Calu3 (cell line): ENCODE data around the gene TWF2. TPM values are rescaled to one million over a fixed set of nuclear protein-coding genes. Genes with fewer than 3 reads are reported as not detected.

Experiments
- BruUV-seq: library from RNA; stranded (reverse); fragments of 400-500 nt; replicated peaks from 2 replicates; lab custom pipeline; 2021; lab: Mats Ljungman, UMichigan
- CTCF ChIA-PET: fragments of 300-600 bp; sonication (Branson Sonifier 250); formaldehyde crosslinking; loops from one replicate; lab custom pipeline; 2022; ENCODE audit warnings: antibody characterized with exemption; lab: Charles Lee
- DNase-seq: peaks from one replicate; pipeline ENCODE4 v3.0.0; 2022
- H3K27ac Mint-ChIP-seq: one replicate; pipeline ENCODE4 v1.8.0; 2022; ENCODE audit warnings: mixed read lengths; ENCODE audit not compliant: unreplicated experiment
- H3K27me3 Mint-ChIP-seq: one replicate; pipeline ENCODE4 v1.8.0; 2022; ENCODE audit warnings: mixed read lengths; ENCODE audit not compliant: unreplicated experiment
- H3K36me3 Mint-ChIP-seq: one replicate; pipeline ENCODE4 v1.8.0; 2022; ENCODE audit warnings: mild to moderate bottlenecking, moderate library complexity, mixed read lengths; ENCODE audit not compliant: insufficient read depth, unreplicated experiment
- H3K4me1 Mint-ChIP-seq: one replicate; pipeline ENCODE4 v1.8.0; 2022; ENCODE audit warnings: mild to moderate bottlenecking, low read depth, mixed read lengths; ENCODE audit not compliant: unreplicated experiment
- H3K4me3 Mint-ChIP-seq: one replicate; pipeline ENCODE4 v1.8.0; 2022; ENCODE audit warnings: mild to moderate bottlenecking, low read depth, moderate library complexity, mixed read lengths; ENCODE audit not compliant: unreplicated experiment
- H3K9me3 Mint-ChIP-seq: one replicate; pipeline ENCODE4 v1.8.0; 2022; ENCODE audit warnings: low read depth, mixed read lengths; ENCODE audit not compliant: unreplicated experiment
- intact Hi-C: fragments of 100-400 bp; cut with micrococcal nuclease; formaldehyde crosslinking; loops from one replicate; pipeline ENCODE4 v1.10.0; 2022; ENCODE audit not compliant: unreplicated experiment
- total RNA-seq: library from RNA; stranded (reverse); gene quantifications from 2 replicates; pipeline ENCODE4 v1.2.3, GENCODE V29; 2022
- TF ChIP-seq, protein P1 (sequence below): fragments of 200-600 bp; IDR thresholded peaks from one replicate; pipeline ENCODE4 v1.8.0; 2022; ENCODE audit warnings: antibody characterized with exemption; ENCODE audit not compliant: unreplicated experiment

Gene TWF2
- total RNA-seq, 1 experiment from 2014 or later = 49.1 TPM

DNA sequence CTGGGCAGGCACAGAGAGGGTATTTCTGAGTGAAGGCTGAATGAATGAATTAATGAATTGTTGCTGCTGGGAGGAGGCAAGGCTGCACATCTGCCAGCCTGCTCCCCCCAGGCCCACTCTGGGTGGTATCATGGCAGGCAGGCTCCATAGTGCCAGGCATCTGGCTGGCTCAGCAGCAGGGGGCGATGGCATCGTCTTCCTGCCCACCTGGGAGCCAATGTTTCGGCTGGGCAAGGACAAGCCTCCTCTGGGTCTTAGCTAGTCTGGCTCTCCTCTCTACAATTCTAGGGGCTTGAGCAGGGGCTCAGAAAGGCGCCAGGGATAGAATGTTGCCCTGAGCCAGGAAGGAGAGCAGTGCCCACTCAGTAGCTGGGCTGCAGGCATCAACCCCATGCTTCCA is 11.8 kb downstream of the TWF2 start:
- Mint-ChIP-seq H3K36me3 (peaks cover 21% of the 10 kb centered on the region), H3K9me3 (no peaks in the 10 kb centered on the region), H3K4me1 (no peaks in the 10 kb centered on the region), H3K4me3 (no peak overlapping the region), H3K27me3 (no peaks in the 10 kb centered on the region), H3K27ac (no peak overlapping the region)
- no TSS peak for BruUV-seq
- TF ChIP-seq, protein P1, sequence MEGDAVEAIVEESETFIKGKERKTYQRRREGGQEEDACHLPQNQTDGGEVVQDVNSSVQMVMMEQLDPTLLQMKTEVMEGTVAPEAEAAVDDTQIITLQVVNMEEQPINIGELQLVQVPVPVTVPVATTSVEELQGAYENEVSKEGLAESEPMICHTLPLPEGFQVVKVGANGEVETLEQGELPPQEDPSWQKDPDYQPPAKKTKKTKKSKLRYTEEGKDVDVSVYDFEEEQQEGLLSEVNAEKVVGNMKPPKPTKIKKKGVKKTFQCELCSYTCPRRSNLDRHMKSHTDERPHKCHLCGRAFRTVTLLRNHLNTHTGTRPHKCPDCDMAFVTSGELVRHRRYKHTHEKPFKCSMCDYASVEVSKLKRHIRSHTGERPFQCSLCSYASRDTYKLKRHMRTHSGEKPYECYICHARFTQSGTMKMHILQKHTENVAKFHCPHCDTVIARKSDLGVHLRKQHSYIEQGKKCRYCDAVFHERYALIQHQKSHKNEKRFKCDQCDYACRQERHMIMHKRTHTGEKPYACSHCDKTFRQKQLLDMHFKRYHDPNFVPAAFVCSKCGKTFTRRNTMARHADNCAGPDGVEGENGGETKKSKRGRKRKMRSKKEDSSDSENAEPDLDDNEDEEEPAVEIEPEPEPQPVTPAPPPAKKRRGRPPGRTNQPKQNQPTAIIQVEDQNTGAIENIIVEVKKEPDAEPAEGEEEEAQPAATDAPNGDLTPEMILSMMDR = no peak
- no peak for DNase-seq
- intact Hi-C loops = no loop called here
- CTCF ChIA-PET = no interaction called here

DNA sequence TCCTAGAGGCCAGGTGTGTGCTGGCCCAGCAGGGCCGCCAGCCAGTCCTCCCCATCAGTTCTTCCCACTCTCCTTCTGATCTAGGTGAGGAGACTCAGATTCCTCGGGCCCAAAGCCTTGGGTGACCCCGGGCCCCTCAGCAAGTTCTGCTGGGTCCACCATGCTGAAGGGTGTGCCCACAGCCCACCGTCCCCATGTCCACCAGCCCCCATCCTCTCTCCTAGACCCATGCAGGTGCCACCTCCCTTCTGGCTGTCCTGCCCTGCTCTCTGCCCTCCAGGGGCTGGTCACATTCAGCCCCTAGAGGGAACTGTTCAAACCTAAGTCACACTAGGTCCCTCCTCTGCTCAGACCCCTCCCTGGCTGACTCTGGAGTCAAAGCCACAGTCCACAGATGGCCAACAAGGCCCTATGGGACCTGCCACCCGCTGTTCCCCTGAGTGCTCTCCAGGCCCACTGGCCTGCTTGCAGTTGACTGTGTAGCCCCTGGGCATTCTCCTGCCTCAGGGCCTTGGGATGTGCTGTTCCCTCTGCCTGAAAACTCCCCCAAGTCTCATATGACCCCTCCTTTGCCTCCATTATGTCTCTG is 12.6 kb downstream of the TWF2 start:
- no TSS peak for BruUV-seq
- CTCF ChIA-PET = no interaction called here
- no peaks in the 10 kb centered on the region for H3K9me3 Mint-ChIP-seq
- H3K4me1 Mint-ChIP-seq = no peaks in the 10 kb centered on the region
- no peak overlapping the region for H3K27ac Mint-ChIP-seq
- intact Hi-C loops = no loop called here
- H3K27me3 Mint-ChIP-seq = no peaks in the 10 kb centered on the region
- TF ChIP-seq, protein P1 = no peak
- H3K4me3 Mint-ChIP-seq = no peak overlapping the region
- H3K36me3 Mint-ChIP-seq = peaks cover 13% of the 10 kb centered on the region
- no peak for DNase-seq

DNA sequence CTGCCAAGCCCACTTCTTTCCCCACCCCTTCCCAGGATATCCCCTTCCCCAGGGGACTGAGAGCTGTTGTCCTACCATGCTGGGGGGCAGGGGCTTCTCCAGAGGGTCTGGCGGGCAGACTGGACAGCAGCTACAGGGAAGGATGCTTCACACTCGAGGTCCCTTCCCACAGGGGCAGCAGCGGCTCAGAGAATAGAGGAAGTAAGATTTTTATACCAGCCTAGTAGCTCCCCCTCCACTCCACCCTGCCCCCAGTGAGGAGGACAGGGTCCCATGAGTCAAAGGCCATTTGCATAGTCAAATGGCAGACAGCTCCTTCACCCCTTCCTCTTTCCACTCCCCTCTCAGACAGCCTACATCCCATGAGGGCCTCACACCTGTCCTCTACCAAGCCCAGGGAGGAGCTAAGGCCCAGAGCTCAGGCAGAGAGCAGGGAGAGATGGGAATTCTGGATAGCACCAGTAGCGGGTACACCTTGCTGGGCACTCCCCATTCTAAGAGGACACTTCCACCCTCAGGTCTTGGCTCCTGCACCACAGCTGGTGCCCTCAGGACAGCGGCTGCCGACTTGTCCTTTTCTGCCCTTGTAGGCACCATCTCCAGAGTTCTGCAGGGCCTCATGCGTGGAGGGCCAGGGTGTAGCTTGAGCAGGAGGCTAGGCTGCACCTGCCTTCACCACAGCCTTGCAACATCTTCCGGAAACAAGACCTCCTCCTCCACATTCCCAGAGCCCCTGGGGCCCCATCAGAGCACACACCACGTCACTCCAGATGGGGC is 13.3 kb downstream of the TWF2 start, which contains the start of gene TLR9:
TLR9 (minus strand) TSS at position 194 of the 777 bp plus-strand sequence; CDS start at position 78, 116 bp downstream.
- no peaks in the 10 kb centered on the region for H3K27me3 Mint-ChIP-seq
- intact Hi-C loops = no loop called here
- TF ChIP-seq, protein P1 = no peak
- H3K9me3 Mint-ChIP-seq = no peaks in the 10 kb centered on the region
- no peak within 1 kb of the TSS for H3K4me3 Mint-ChIP-seq
- H3K36me3 Mint-ChIP-seq = peaks cover 7% of the 10 kb centered on the region
- no peaks in the 10 kb centered on the region for H3K4me1 Mint-ChIP-seq
- no peak for DNase-seq
- CTCF ChIA-PET = interaction anchor here (0.8 kb wide), 1 partner anchor 99 kb away, joined by 3 read pairs; no protein-coding TSS in a partner anchor
- H3K27ac Mint-ChIP-seq = no peak within 1 kb of the TSS
- BruUV-seq = no TSS peak

DNA sequence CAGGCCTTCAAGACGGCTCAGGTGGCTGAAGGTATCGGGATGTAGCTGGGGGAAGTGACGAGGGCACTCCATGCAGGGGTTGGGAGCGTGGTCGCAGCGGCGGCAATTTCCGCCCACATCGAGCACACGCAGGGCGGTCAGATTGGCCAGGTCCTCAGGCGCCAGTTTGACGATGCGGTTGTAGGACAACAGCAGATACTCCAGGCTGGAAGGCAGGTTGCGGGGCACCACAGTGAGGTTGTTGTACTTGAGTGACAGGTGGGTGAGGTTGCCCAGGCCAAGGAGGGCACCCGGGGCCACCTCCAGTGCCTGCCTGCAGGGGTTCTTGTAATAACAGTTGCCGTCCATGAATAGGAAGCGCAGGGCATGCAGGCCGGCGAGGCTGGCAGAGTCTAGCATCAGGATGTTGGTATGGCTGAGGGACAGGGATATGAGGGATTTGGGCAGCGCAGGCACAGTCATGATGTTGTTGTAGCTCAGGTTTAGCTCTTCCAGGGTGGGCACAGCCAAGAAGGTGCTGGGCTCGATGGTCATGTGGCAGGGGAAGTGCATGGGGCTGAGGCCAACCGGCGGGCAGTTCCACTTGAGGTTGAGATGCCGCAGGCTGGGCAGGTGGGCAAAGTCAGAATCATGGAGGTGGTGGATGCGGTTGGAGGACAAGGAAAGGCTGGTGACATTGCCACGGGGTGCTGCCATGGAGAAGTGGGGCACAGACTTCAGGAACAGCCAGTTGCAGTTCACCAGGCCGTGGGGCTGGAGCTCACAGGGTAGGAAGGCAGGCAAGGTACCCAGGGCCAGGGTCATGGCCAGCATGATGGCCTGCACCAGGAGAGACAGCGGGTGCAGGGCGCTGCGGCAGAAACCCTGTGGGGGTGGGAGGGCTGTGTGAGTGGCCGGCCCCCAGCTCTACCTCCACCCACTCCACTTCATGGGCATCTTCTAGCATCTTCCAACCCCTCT is 15.2 kb downstream of the TWF2 start:
- Mint-ChIP-seq H3K4me3 (no peak overlapping the region), H3K36me3 (no peaks in the 10 kb centered on the region), H3K4me1 (peaks cover 7% of the 10 kb centered on the region), H3K9me3 (no peaks in the 10 kb centered on the region), H3K27me3 (no peaks in the 10 kb centered on the region), H3K27ac (no peak overlapping the region)
- DNase-seq = no peak
- TF ChIP-seq, protein P1 = no peak
- CTCF ChIA-PET = interaction anchor here (0.6 kb wide), 1 partner anchor 15 kb away, joined by 3 read pairs; the partner anchor contains the start of gene TWF2
- no TSS peak for BruUV-seq
- intact Hi-C loops = no loop called here
